Measurements from ENCODE around the gene DDX43.

DDX43 gene

GRCh38 chr6:73413102-73413501, 18.5 kb downstream of the DDX43 start:
- TF ChIP-seq CTCF (conservative IDR thresholded peaks at IDR 0.05) = no peak
- no peak overlapping the region for H3K27ac ChIP-seq

- no peak for TF ChIP-seq CTCF (conservative IDR thresholded peaks at IDR 0.05)
- no peak overlapping the region for H3K27ac ChIP-seq
These were observed 23.6 kb downstream of the DDX43 start for GRCh38 chr6:73418081-73418741.

GRCh38 chr6:73421534-73421933, 26.9 kb downstream of the DDX43 start:
- TF ChIP-seq CTCF (conservative IDR thresholded peaks at IDR 0.05) = no peak
- H3K27ac ChIP-seq = no peak overlapping the region

GRCh38 chr6:73435236-73435635, 40.6 kb downstream of the DDX43 start:
- no peak for TF ChIP-seq CTCF (conservative IDR thresholded peaks at IDR 0.05)

GRCh38 chr6:73443555-73443954, 48.9 kb downstream of the DDX43 start:
- no peak overlapping the region for H3K27ac ChIP-seq
- TF ChIP-seq CTCF (conservative IDR thresholded peaks at IDR 0.05) = no peak

More at GRCh38 chr6:73435236-73435635, 40.6 kb downstream of the DDX43 start:
- no peak overlapping the region for H3K27ac ChIP-seq

- no peak overlapping the region for H3K27ac ChIP-seq
- no peak for TF ChIP-seq CTCF (conservative IDR thresholded peaks at IDR 0.05)
These were observed 56.8 kb downstream of the DDX43 start for GRCh38 chr6:73451223-73452106.

GRCh38 chr6:73452107-73452461, 57.5 kb downstream of the DDX43 start, which contains the start of gene CGAS:
TSS of gene CGAS (minus strand) at chr6:73452297. CDS start at chr6:73452181, 116 bp downstream.
- H3K27ac ChIP-seq = no peak within 1 kb of the TSS
- TF ChIP-seq CTCF (conservative IDR thresholded peaks at IDR 0.05) = no peak
